GM23248 (cell line): Measurements from ENCODE around the gene SEZ6L2.

Experiments used
- EZH2 ChIP-seq: fragments of 200-600 bp; sonication (generic); IDR thresholded peaks from 2 replicates; pipeline ENCODE4 v1.6.1; 2018; ENCODE audit warnings: antibody characterized with exemption, mild to moderate bottlenecking; ENCODE audit not compliant: insufficient read depth, poor library complexity, severe bottlenecking
- EZH2phosphoT487 ChIP-seq: fragments of 200-600 bp; sonication (generic); IDR thresholded peaks from 2 replicates; pipeline ENCODE4 v1.6.1; 2018; ENCODE audit warnings: antibody characterized with exemption, moderate library complexity, mild to moderate bottlenecking, low read depth; ENCODE audit not compliant: insufficient read depth

DNA sequence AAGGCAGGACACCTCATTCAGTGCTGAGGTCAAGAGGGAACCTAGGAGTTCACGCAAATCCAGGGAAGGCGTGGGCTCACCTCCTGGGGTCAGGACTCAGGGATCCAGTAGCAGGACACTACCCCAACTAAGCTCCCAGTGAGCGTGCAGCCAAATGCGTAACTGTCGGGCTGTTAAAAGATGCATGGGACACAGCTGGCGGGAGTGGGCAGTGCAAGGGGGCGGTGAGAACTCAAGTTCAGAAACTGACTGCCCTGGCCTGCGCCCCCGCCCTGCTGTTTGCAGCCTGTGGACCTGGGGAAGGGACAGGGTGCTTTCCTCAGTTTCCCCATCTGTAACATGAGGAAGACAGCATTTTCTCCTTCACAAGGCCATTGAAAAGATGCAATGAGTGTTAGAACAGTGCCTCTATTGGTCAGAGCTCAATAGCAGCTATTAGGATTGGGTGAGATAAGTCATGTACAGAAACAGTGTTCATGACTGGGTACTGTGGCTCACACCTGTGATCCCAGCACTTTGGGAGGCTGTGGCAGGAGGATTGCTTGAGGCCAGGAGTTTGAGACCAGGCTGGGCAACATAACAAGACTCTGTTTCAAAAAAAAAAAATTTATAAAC is 56.5 kb downstream of the SEZ6L2 start:
- TF ChIP-seq EZH2: no peak
- TF ChIP-seq EZH2phosphoT487: no peak
